A673 (cell line): ENCODE measurements around the gene ST8SIA1. TPM values are rescaled to one million over a fixed set of nuclear protein-coding genes. Genes with fewer than 3 reads are reported as not detected.

ENCODE experiments used
- BruUV-seq: library from RNA; stranded (reverse); fragments of 400-500 nt; replicated peaks from 2 replicates; lab custom pipeline; 2021; lab: Mats Ljungman, UMichigan
- CTCF ChIA-PET: fragments of 300-600 bp; sonication (Branson Sonifier 250); formaldehyde crosslinking; loops from one replicate; lab custom pipeline; 2022; ENCODE audit warnings: antibody characterized with exemption; lab: Charles Lee
- POLR2A ChIA-PET: fragments of 300-600 bp; sonication (Branson Sonifier 250); formaldehyde crosslinking; loops from one replicate; lab custom pipeline; 2022; ENCODE audit warnings: antibody characterized with exemption; ENCODE audit not compliant: low non-redundant PET; lab: Charles Lee
- DNase-seq: peaks from one replicate; pipeline ENCODE4 v3.0.0-alpha.2; 2015; ENCODE audit warnings: low spot score
- H3K27ac ChIP-seq: fragments of 200-600 bp; sonication (generic); 2 replicates; pipeline ENCODE4 v1.5.1; 2016; ENCODE audit warnings: mixed run types, low read depth, mild to moderate bottlenecking, mixed read lengths, antibody characterized with exemption, low read length; ENCODE audit not compliant: poor library complexity, severe bottlenecking
- H3K27me3 ChIP-seq: fragments of 200-600 bp; sonication (generic); replicated peaks from 2 replicates; pipeline ENCODE4 v1.6.1; 2017; ENCODE audit warnings: mixed run types, low read depth, mild to moderate bottlenecking, mixed read lengths, antibody characterized with exemption, low read length; ENCODE audit not compliant: insufficient read depth, poor library complexity
- H3K36me3 ChIP-seq: fragments of 200-600 bp; sonication (generic); 2 replicates; pipeline ENCODE4 v1.6.1; 2016; ENCODE audit warnings: mixed run types, mild to moderate bottlenecking, mixed read lengths, antibody characterized with exemption, low read length; ENCODE audit not compliant: insufficient read depth, poor library complexity, severe bottlenecking
- H3K4me1 ChIP-seq: fragments of 200-600 bp; sonication (generic); 2 replicates; pipeline ENCODE4 v1.6.1; 2017; ENCODE audit warnings: mixed run types, mild to moderate bottlenecking, mixed read lengths, antibody characterized with exemption, low read length; ENCODE audit not compliant: insufficient read depth, poor library complexity, severe bottlenecking
- H3K4me3 ChIP-seq: fragments of 200-600 bp; sonication (generic); 2 replicates; pipeline ENCODE4 v1.5.1; 2016; ENCODE audit warnings: low read depth, mixed run types, mild to moderate bottlenecking, mixed read lengths, low read length; ENCODE audit not compliant: poor library complexity, severe bottlenecking
- H3K9me3 ChIP-seq: fragments of 200-600 bp; sonication (generic); 2 replicates; pipeline ENCODE4 v1.6.1; 2016; ENCODE audit warnings: mixed run types, low read depth, mild to moderate bottlenecking, mixed read lengths, antibody characterized with exemption, low read length; ENCODE audit not compliant: poor library complexity, severe bottlenecking
- EZH2 ChIP-seq: fragments of 200-600 bp; sonication (generic); IDR thresholded peaks from 2 replicates; pipeline ENCODE4 v1.6.1; 2017; ENCODE audit warnings: borderline replicate concordance, low read depth, mild to moderate bottlenecking, mixed read lengths, antibody characterized with exemption, low read length; ENCODE audit not compliant: poor library complexity, severe bottlenecking
- intact Hi-C: fragments of 100-400 bp; cut with micrococcal nuclease; formaldehyde crosslinking; loops from one replicate; pipeline ENCODE4 v1.10.0; 2022; ENCODE audit not compliant: unreplicated experiment
- total RNA-seq: library from RNA; stranded (reverse); gene quantifications from 2 replicates; pipeline ENCODE4 v1.2.3, GENCODE V29; 2021
- TF ChIP-seq, protein P1 (sequence below): fragments of 300-800, 200-600 bp; sonication (generic); conservative IDR thresholded peaks from 2 replicates; pipeline ENCODE4 v1.5.1; 2017; ENCODE audit warnings: low read depth, mild to moderate bottlenecking, antibody characterized with exemption, low read length, moderate library complexity, mixed read lengths

ST8SIA1 gene
- total RNA-seq, 1 experiment from 2014 or later = 0.28 TPM

DNA sequence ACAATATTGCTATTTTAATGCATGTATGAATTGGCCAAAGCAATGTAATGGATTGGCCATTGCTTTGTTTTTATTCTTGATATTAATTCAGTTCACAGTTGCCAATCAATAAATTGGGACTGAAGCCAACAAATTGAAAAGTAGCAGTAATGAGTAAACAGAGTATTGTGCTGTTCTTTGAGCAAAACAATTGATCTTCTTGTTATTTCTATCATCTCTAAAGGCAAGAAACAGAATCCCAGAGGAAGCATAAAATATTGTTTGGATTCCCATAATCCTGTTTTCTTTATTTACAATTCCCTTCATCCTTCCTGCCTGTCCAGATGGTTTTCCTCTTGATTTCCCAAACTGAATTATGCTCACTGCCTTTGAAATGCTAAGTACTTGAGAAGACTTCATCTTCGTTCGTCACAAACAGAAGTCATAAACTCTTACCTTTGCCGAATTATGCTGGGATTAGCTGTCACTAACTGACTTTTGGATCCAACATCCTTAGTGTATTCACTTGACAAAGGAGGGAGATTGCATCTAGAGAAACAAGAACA is 85.9 kb downstream of the ST8SIA1 start:
- no peaks in the 10 kb centered on the region for H3K4me1 ChIP-seq
- DNase-seq = no peak
- no TSS peak for BruUV-seq

DNA sequence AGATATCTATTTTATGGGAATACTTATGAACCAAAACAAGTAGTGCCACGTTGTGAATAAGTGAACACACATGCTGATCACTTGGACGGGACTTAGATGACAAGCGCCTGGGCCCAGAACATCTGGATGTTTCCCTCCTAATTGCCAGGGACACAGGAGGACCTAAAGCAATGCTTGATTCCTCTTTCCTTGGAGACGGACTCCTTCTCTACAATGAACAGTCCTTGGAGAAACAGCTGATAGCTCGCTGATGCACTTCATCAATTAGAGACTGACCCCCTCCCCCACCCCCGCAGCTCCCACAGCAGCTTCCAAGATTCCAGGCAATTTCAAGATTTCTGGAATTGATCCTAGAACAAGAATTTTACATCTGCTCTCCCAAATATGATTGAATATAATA is 86.4 kb downstream of the ST8SIA1 start:
- CTCF ChIA-PET = no interaction called here
- no peaks in the 10 kb centered on the region for H3K4me1 ChIP-seq

More for the DNA sequence above, 85.9 kb downstream of the ST8SIA1 start:
- intact Hi-C loops = no loop called here
- no peak for TF ChIP-seq EZH2
- TF ChIP-seq, protein P1, sequence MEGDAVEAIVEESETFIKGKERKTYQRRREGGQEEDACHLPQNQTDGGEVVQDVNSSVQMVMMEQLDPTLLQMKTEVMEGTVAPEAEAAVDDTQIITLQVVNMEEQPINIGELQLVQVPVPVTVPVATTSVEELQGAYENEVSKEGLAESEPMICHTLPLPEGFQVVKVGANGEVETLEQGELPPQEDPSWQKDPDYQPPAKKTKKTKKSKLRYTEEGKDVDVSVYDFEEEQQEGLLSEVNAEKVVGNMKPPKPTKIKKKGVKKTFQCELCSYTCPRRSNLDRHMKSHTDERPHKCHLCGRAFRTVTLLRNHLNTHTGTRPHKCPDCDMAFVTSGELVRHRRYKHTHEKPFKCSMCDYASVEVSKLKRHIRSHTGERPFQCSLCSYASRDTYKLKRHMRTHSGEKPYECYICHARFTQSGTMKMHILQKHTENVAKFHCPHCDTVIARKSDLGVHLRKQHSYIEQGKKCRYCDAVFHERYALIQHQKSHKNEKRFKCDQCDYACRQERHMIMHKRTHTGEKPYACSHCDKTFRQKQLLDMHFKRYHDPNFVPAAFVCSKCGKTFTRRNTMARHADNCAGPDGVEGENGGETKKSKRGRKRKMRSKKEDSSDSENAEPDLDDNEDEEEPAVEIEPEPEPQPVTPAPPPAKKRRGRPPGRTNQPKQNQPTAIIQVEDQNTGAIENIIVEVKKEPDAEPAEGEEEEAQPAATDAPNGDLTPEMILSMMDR = no peak
- POLR2A ChIA-PET = no interaction called here
- Histone ChIP-seq H3K9me3 (no peaks in the 10 kb centered on the region), H3K27ac (no peak overlapping the region), H3K4me3 (no peak overlapping the region), H3K36me3 (no peaks in the 10 kb centered on the region), H3K27me3 (no peaks in the 10 kb centered on the region)
- CTCF ChIA-PET = no interaction called here

DNA sequence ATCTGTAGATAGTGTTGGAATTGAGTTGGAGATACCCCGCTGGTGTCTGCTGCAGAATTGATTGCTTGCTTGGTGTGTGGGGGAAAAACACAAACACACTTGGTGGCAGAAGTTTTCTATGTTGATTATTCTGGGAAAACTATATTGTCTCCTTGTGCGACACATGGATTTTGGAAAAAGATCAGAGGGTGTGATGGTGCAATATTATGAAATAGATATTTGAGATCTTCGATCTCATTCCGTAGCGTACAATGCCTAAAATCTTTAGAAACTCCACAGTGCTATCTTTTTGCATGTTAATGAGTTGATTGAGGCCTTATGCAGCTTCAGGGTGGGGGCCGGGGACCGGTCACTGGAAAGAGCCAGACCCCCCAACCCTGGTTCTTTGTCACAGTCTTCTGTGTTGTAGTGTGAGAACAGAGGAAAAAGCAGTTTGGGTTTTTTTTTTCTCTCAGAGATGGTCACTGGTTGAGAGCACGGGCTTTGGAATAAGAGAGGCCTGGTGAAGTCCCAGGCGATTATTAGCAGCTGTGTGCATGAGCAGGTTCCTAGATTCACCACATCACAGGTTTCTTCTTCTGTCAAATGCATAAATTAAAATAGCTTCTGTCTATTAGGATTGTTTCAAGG is 88.2 kb downstream of the ST8SIA1 start:
- H3K4me3 ChIP-seq = no peak overlapping the region

More for the DNA sequence above, 86.4 kb downstream of the ST8SIA1 start:
- H3K4me3 ChIP-seq = no peak overlapping the region
- intact Hi-C loops = no loop called here
- H3K27ac ChIP-seq = no peak overlapping the region
- no peak for DNase-seq
- H3K9me3 ChIP-seq = no peaks in the 10 kb centered on the region
- no peaks in the 10 kb centered on the region for H3K27me3 ChIP-seq
- POLR2A ChIA-PET = no interaction called here
- no TSS peak for BruUV-seq
- TF ChIP-seq EZH2 = no peak
- TF ChIP-seq, protein P1 = no peak
- H3K36me3 ChIP-seq = no peaks in the 10 kb centered on the region

More for the DNA sequence above, 88.2 kb downstream of the ST8SIA1 start:
- Histone ChIP-seq H3K36me3 (no peaks in the 10 kb centered on the region), H3K27ac (no peak overlapping the region), H3K27me3 (no peaks in the 10 kb centered on the region), H3K4me1 (no peaks in the 10 kb centered on the region), H3K9me3 (no peaks in the 10 kb centered on the region)
- intact Hi-C loops = no loop called here
- TF ChIP-seq, protein P1 = no peak
- no peak for TF ChIP-seq EZH2
- CTCF ChIA-PET = no interaction called here
- no peak for DNase-seq
- BruUV-seq = no TSS peak
- POLR2A ChIA-PET = no interaction called here
